SU-DHL-6 (cell line): ENCODE data around the gene GNGT1.

ENCODE experiments used
- EZH2phosphoT487 ChIP-seq: fragments of 200-600 bp; sonication (generic), shearing (Covaris generic); conservative IDR thresholded peaks from 2 replicates; pipeline ENCODE4 v1.6.1; 2018; ENCODE audit warnings: mild to moderate bottlenecking, antibody characterized with exemption, low read length, moderate library complexity, mixed read lengths
- TF ChIP-seq, protein P1 (sequence below): fragments of 200-600 bp; sonication (generic); IDR thresholded peaks from one replicate; pipeline ENCODE4 v1.5.1; 2017; ENCODE audit warnings: antibody characterized with exemption, mild to moderate bottlenecking, low read length, moderate library complexity; ENCODE audit not compliant: insufficient read depth, poor library complexity, severe bottlenecking

DNA sequence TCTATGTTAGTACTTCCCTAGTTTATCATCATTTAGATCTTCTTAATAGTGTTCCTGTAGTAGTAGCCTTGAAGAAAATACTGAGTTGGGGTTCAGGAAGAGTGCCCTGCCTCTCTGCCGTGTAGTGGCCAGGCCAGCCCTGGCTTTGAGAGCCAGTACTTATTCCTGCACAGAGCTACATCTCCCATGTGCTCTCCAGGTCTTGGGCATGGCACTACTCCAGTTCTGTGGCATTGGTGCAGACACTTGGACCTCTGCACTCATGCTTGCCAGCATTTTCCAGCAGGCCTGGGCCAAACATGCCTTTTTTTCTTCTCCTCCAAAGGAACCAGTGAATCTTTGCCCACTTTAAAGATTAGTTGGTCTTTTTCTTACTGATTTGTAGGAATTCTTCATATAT, 20.4 kb downstream of the GNGT1 start:
- TF ChIP-seq, protein P1, sequence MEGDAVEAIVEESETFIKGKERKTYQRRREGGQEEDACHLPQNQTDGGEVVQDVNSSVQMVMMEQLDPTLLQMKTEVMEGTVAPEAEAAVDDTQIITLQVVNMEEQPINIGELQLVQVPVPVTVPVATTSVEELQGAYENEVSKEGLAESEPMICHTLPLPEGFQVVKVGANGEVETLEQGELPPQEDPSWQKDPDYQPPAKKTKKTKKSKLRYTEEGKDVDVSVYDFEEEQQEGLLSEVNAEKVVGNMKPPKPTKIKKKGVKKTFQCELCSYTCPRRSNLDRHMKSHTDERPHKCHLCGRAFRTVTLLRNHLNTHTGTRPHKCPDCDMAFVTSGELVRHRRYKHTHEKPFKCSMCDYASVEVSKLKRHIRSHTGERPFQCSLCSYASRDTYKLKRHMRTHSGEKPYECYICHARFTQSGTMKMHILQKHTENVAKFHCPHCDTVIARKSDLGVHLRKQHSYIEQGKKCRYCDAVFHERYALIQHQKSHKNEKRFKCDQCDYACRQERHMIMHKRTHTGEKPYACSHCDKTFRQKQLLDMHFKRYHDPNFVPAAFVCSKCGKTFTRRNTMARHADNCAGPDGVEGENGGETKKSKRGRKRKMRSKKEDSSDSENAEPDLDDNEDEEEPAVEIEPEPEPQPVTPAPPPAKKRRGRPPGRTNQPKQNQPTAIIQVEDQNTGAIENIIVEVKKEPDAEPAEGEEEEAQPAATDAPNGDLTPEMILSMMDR, result no peak
- no peak for TF ChIP-seq EZH2phosphoT487
